K562 (cell line): ENCODE results near the gene CSTB. TPM values are rescaled to one million over a fixed set of nuclear protein-coding genes. Genes with fewer than 3 reads are reported as not detected.

Experiments
- ATAC-seq: fragments of 200-7000 bp; cut with Tn5 transposase; 3 replicates; pipeline ENCODE4 v1.9.1; 2020; ENCODE audit warnings: moderate library complexity
- BruUV-seq: library from RNA; stranded (reverse); fragments of 400-500 nt; replicated peaks from 2 replicates; lab custom pipeline; 2021; lab: Mats Ljungman, UMichigan
- CTCF ChIA-PET: fragments of 300-600 bp; formaldehyde crosslinking; extraction: SDS; loops from one replicate; lab custom pipeline; 2021; ENCODE audit warnings: low intra/inter-chr PET ratio; lab: Yijun Ruan, JAX
- POLR2A ChIA-PET: fragments of 300-600, 350-650 bp; sonication (Branson Sonifier 250); formaldehyde crosslinking; extraction: SDS; loops from one replicate; lab custom pipeline; 2021; ENCODE audit warnings: antibody characterized with exemption, inconsistent platforms; lab: Yijun Ruan, JAX
- DNase-seq, 4 experiments: peaks; one replicate each; pipeline versions ENCODE4 v3.0.0 to v3.0.0-alpha.2; 2011 to 2018; ENCODE audit warnings: low spot score in 3 of 4, mixed read lengths in 3 of 4; ENCODE audit errors: extremely low read depth in 1 of 4
- FAIRE-seq: peaks from 2 replicates; lab custom pipeline; 2011; peaks lifted over from hg19 to GRCh38; lab: Jason Lieb, UNC
- H2AFZ ChIP-seq: 2 replicates; pipeline ENCODE4 v1.6.0; 2011; ENCODE audit warnings: low read depth, low read length, control low read depth, inconsistent platforms
- H3K27ac ChIP-seq: fragments of 200-600 bp; 3 replicates; pipeline ENCODE4 v1.8.0; 2011; ENCODE audit warnings: low read depth, mild to moderate bottlenecking, control low read depth, inconsistent platforms, low read length, moderate library complexity, mixed read lengths; ENCODE audit errors: extremely low read depth
- H3K27me3 ChIP-seq, 2 experiments: fragments of 300-600 bp in 1 of 2; 2 replicates in 1 of 2; 3 replicates in 1 of 2; pipeline versions ENCODE4 v1.6.0 to v1.8.0; 2011; ENCODE audit warnings: inconsistent platforms in 2 of 2, low read length in 2 of 2, mild to moderate bottlenecking in 1 of 2, mixed read lengths in 1 of 2, moderate library complexity in 1 of 2; ENCODE audit not compliant: control insufficient read depth in 2 of 2, insufficient read depth in 2 of 2
- H3K36me3 ChIP-seq: fragments of 300-600 bp; 3 replicates; pipeline ENCODE4 v1.8.0; 2011; ENCODE audit warnings: mild to moderate bottlenecking, low read length, inconsistent platforms; ENCODE audit not compliant: control insufficient read depth, insufficient read depth
- H3K4me1 ChIP-seq, 2 experiments: fragments of 200-600 bp in 1 of 2; replicated peaks in 1 of 2; 2 replicates in 1 of 2; 3 replicates in 1 of 2; pipeline versions ENCODE4 v1.5.1 to v1.8.0; 2011; ENCODE audit warnings: inconsistent platforms in 2 of 2, low read length in 2 of 2, mild to moderate bottlenecking in 1 of 2, mixed read lengths in 1 of 2, moderate library complexity in 1 of 2; ENCODE audit not compliant: control insufficient read depth in 2 of 2, insufficient read depth in 2 of 2
- H3K4me2 ChIP-seq: 2 replicates; pipeline ENCODE4 v1.6.1; 2011; ENCODE audit warnings: low read length, control low read depth, inconsistent platforms, mixed read lengths; ENCODE audit not compliant: insufficient read depth
- H3K4me3 ChIP-seq: fragments of 200-600 bp; sonication (generic), shearing (Covaris generic); 2 replicates; pipeline ENCODE4 v1.5.1; 2016; ENCODE audit warnings: control low read depth, inconsistent platforms
- H3K79me2 ChIP-seq: fragments of 200-600 bp; 3 replicates; pipeline ENCODE4 v1.8.0; 2011; ENCODE audit warnings: low read length, inconsistent platforms; ENCODE audit not compliant: control insufficient read depth, insufficient read depth
- H3K9ac ChIP-seq, 2 experiments: 2 replicates each; pipeline versions ENCODE4 v1.6.0 to v1.6.1; 2011; ENCODE audit warnings: low read depth in 2 of 2, low read length in 2 of 2, control low read depth in 1 of 2, inconsistent platforms in 1 of 2, mild to moderate bottlenecking in 1 of 2, mixed read lengths in 1 of 2; ENCODE audit not compliant: insufficient read depth in 1 of 2
- H3K9me1 ChIP-seq: one replicate; pipeline ENCODE4 v1.6.0; 2011; ENCODE audit warnings: inconsistent platforms, mild to moderate bottlenecking, low read length, moderate library complexity; ENCODE audit not compliant: control insufficient read depth, insufficient read depth
- H3K9me3 ChIP-seq: replicated peaks from 2 replicates; pipeline ENCODE4 v1.5.1; 2011; ENCODE audit warnings: low read depth, low read length, inconsistent platforms; ENCODE audit not compliant: control insufficient read depth, insufficient read depth
- H4K20me1 ChIP-seq: replicated peaks from 2 replicates; pipeline ENCODE4 v1.6.1; 2011; ENCODE audit warnings: low read length, inconsistent platforms, mixed read lengths; ENCODE audit not compliant: control insufficient read depth, insufficient read depth
- ILK ChIP-seq: fragments of 450-650 bp; IDR thresholded peaks from 2 replicates; pipeline ENCODE4 v1.6.1; 2016; ENCODE audit warnings: missing genetic modification characterization, low read depth, mild to moderate bottlenecking, missing compliant biosample characterization, moderate library complexity, borderline replicate concordance
- RBM22 ChIP-seq: fragments of 200-400 bp; formaldehyde crosslinking; IDR thresholded peaks from 2 replicates; pipeline ENCODE4 v1.6.1; 2018; ENCODE audit warnings: low read length, low read depth; ENCODE audit not compliant: poor library complexity, severe bottlenecking
- SREBF2 ChIP-seq: sonication (generic); formaldehyde crosslinking; IDR thresholded peaks from 2 replicates; pipeline ENCODE4 v1.4.0; 2020; ENCODE audit warnings: mild to moderate bottlenecking, missing genetic modification reagents
- TAF7 ChIP-seq: fragments of 450-650 bp; IDR thresholded peaks from 2 replicates; pipeline ENCODE4 v1.6.1; 2016; ENCODE audit warnings: missing genetic modification characterization, missing compliant biosample characterization
- ZNF41 ChIP-seq: fragments of 250-450 bp; sonication (Bioruptor Pico); conservative IDR thresholded peaks from 2 replicates; pipeline ENCODE4 v1.4.0; 2020; ENCODE audit warnings: mild to moderate bottlenecking
- WGBS: fragments of 100-300 bp; shearing (Covaris generic); methylation state at CpG from one replicate; pipeline ENCODE4 v1.1.6; 2016; ENCODE audit warnings: low coverage, mixed read lengths; ENCODE audit not compliant: insufficient coverage; ENCODE audit errors: missing lambda C conversion rate; 5-methylcytosine and 5-hydroxymethylcytosine counted together
- in situ Hi-C: fragments of 300-500 bp; cut with MboI; formaldehyde crosslinking; loops from 4 replicates; pipeline ENCODE4 v1.15.0; 2018; ENCODE audit warnings: inconsistent platforms, mixed read lengths
- intact Hi-C: fragments of 100-400 bp; cut with micrococcal nuclease; formaldehyde crosslinking; loops from 2 replicates; pipeline ENCODE4 v1.14.2; 2022
- polyA plus RNA-seq, 8 experiments: library from polyadenylated mRNA; depleted of rRNA in 4 of 8; stranded (reverse) in 5 of 8; unstranded in 3 of 8; fragments of >200 nt; fragmentation: Nextera tagmentation in 2 of 8; fragmentation: Illumina TruSeq in 1 of 8; extraction: Ambion mirVana in 2 of 8; extraction: Trizol in 1 of 8; gene quantifications; 2 replicates each; pipeline versions ENCODE4 v1.2.1 to v1.2.3, GENCODE V29; 2011 to 2014; ENCODE audit warnings: inconsistent platforms in 1 of 8, missing spikeins in 1 of 8
- total RNA-seq, 7 experiments: library from RNA; depleted of rRNA in 6 of 7; stranded (reverse); fragments of >200 nt in 6 of 7; fragmentation: Illumina TruSeq in 2 of 7; extraction: Trizol in 2 of 7; gene quantifications; 2 replicates each; pipeline versions ENCODE4 v1.2.1 to v1.2.3, GENCODE V29; 2011 to 2021; ENCODE audit warnings: low replicate concordance in 1 of 7
- TF ChIP-seq, protein P1 (sequence below): sonication (generic); formaldehyde crosslinking; IDR thresholded peaks from 2 replicates; pipeline ENCODE4 v1.8.1; 2023; ENCODE audit warnings: mild to moderate bottlenecking, missing genetic modification reagents

Gene CSTB
- total and polyA plus RNA-seq, 9 of the 15 experiments (the other 6 are each of a cell fraction or from before 2014, with no cell fraction given), result 12.4 to 65.0 (median 31.7) TPM

DNA sequence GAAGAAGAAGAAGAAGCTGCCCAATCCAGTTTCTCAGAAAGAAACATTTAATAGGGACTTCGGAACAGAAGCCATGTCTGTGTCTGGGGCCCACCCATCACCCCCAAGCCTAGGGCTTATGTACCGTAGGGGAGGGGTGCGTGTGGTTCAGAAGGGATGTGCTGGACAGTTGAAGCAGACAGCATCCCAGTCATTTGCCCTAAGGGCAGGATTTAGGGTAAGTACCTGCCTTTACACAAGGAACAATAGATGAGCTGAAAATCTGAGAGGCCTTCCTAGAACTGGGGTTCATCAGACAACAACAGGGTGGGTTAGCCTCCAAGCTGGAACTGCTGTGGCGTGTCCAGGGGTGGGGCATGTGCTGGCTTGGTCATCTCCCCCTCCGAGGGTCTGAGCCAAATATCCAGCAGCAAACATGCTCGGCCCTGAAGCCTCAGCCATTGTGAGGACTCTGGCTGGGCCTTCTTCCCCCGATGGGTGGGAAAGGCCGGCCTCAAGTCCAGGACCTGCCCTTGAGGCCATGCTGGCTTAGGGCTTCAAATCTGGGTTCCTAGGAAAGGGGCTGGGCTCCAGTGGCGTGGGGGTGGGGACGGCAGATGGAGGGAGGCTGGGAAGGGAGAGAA, 12.1 kb downstream of the CSTB start:
- BruUV-seq, result no TSS peak
- H3K4me1 ChIP-seq, result peaks cover 23 to 45% of the 10 kb centered on the region in 2 experiments
- no peak overlapping the region for H2AFZ ChIP-seq
- WGBS, result 88% methylated on average over 10 of the region's 10 CpGs
- peaks cover 8% of the 10 kb centered on the region for H3K9me1 ChIP-seq
- no peak overlapping the region for H3K27ac ChIP-seq
- TF ChIP-seq ILK (tag) (no peak), SREBF2 (CRISPR knock-in tag) (0 out of 2 replicates have a peak, but pooled peaks have one; percentile 69)
- ATAC-seq (no peak), DNase-seq (no peak), FAIRE-seq (no peak)
- H3K79me2 ChIP-seq, result no peaks in the 10 kb centered on the region
- no peaks in the 10 kb centered on the region for H3K9me3 ChIP-seq
- POLR2A ChIA-PET, result no interaction called here
- CTCF ChIA-PET, result no interaction called here
- H3K4me2 ChIP-seq, result no peak overlapping the region
- H3K9ac ChIP-seq, result peak overlapping the region in 1 of 2 experiments; percentile 60; a peak in 2 of 4 replicates
- in situ Hi-C loops, result no loop called here
- H3K36me3 ChIP-seq, result peaks cover 45% of the 10 kb centered on the region; the same call in 2 of the 3 replicates
- no peaks in the 10 kb centered on the region for H4K20me1 ChIP-seq
- H3K27me3 ChIP-seq, result no peaks in the 10 kb centered on the region
- H3K4me3 ChIP-seq, result no peak overlapping the region
- intact Hi-C loops, result no loop called here

- Histone ChIP-seq H3K4me3 (no peak overlapping the region), H3K4me1 (peaks cover 8 to 35% of the 10 kb centered on the region in 2 experiments), H3K9ac (0 out of 4 replicates have a peak overlapping the region, but pooled peaks of 1 of the 2 experiments have one; percentile 36), H3K36me3 (peaks cover 59% of the 10 kb centered on the region), H3K9me1 (peaks cover 6% of the 10 kb centered on the region), H3K27ac (no peak overlapping the region), H3K9me3 (no peaks in the 10 kb centered on the region), H3K4me2 (no peak overlapping the region), H3K27me3 (no peaks in the 10 kb centered on the region), H2AFZ (no peak overlapping the region), H4K20me1 (no peaks in the 10 kb centered on the region), H3K79me2 (no peaks in the 10 kb centered on the region)
- ATAC-seq (no peak), DNase-seq (no peak), FAIRE-seq (no peak)
- ChIA-PET CTCF (no interaction called here), POLR2A (interaction anchor here (0.6 kb wide), 2 partner anchors 19 to 640 kb away, joined by 3 read pairs; no protein-coding TSS in a partner anchor)
- 95% methylated on average over 15 of the region's 15 CpGs for WGBS
- TF ChIP-seq RBM22 (peak; percentile 8), ZNF41 (CRISPR knock-in tag) (no peak), TAF7 (tag) (no peak)
- TF ChIP-seq, protein P1, sequence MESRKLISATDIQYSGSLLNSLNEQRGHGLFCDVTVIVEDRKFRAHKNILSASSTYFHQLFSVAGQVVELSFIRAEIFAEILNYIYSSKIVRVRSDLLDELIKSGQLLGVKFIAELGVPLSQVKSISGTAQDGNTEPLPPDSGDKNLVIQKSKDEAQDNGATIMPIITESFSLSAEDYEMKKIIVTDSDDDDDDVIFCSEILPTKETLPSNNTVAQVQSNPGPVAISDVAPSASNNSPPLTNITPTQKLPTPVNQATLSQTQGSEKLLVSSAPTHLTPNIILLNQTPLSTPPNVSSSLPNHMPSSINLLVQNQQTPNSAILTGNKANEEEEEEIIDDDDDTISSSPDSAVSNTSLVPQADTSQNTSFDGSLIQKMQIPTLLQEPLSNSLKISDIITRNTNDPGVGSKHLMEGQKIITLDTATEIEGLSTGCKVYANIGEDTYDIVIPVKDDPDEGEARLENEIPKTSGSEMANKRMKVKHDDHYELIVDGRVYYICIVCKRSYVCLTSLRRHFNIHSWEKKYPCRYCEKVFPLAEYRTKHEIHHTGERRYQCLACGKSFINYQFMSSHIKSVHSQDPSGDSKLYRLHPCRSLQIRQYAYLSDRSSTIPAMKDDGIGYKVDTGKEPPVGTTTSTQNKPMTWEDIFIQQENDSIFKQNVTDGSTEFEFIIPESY (CRISPR knock-in tag), result no peak
- BruUV-seq, result no TSS peak
- in situ Hi-C loops (no loop called here), intact Hi-C loops (no loop called here)
Observed at GRCh38 chr21:43762303-43763128, 13.6 kb downstream of the CSTB start.
